WTC11 (cell line): Measurements from ENCODE around the gene CZIB. TPM values are rescaled to one million over a fixed set of nuclear protein-coding genes. Genes with fewer than 3 reads are reported as not detected.

Experiments
- ATAC-seq: fragments of 200-7000 bp; cut with Tn5 transposase; 2 replicates; pipeline ENCODE4 v1.10.0; 2021; ENCODE audit warnings: mild to moderate bottlenecking, moderate library complexity
- CTCF ChIA-PET: fragments of 300-600 bp; sonication (Branson Sonifier 250); formaldehyde crosslinking; loops from one replicate; lab custom pipeline; 2021; ENCODE audit warnings: antibody characterized with exemption; lab: Charles Lee
- POLR2A ChIA-PET: fragments of 350-600 bp; sonication (Branson Sonifier 250); formaldehyde crosslinking; loops from one replicate; lab custom pipeline; 2021; ENCODE audit warnings: antibody characterized with exemption; lab: Charles Lee
- DNase-seq: peaks from one replicate; pipeline ENCODE4 v3.0.0; 2021; ENCODE audit warnings: low spot score
- H3K27ac Mint-ChIP-seq: 2 replicates; pipeline ENCODE4 v1.8.0; 2021; ENCODE audit warnings: mixed read lengths
- H3K27me3 Mint-ChIP-seq: 2 replicates; pipeline ENCODE4 v1.8.0; 2021; ENCODE audit warnings: low read depth, mild to moderate bottlenecking, moderate library complexity, mixed read lengths
- H3K36me3 Mint-ChIP-seq: 2 replicates; pipeline ENCODE4 v1.8.0; 2021; ENCODE audit warnings: mixed read lengths
- H3K4me1 Mint-ChIP-seq: 2 replicates; pipeline ENCODE4 v1.8.0; 2022; ENCODE audit warnings: mixed read lengths
- H3K4me3 Mint-ChIP-seq: 2 replicates; pipeline ENCODE4 v1.8.0; 2021; ENCODE audit warnings: mild to moderate bottlenecking, moderate library complexity, mixed read lengths
- H3K9me3 Mint-ChIP-seq: 2 replicates; pipeline ENCODE4 v1.8.0; 2021; ENCODE audit warnings: mixed read lengths
- EMX1 ChIP-seq: fragments of 250-450 bp; sonication (Bioruptor Pico); IDR thresholded peaks from 2 replicates; pipeline ENCODE4 v1.8.0; 2021; ENCODE audit warnings: mild to moderate bottlenecking
- ETV6 ChIP-seq: sonication (generic); formaldehyde crosslinking; IDR thresholded peaks from 2 replicates; pipeline ENCODE4 v1.8.1; 2022; ENCODE audit warnings: mild to moderate bottlenecking, missing genetic modification reagents
- FOXK1 ChIP-seq: sonication (generic); formaldehyde crosslinking; IDR thresholded peaks from 2 replicates; pipeline ENCODE4 v1.8.0; 2022; ENCODE audit warnings: mild to moderate bottlenecking, moderate library complexity, missing genetic modification reagents
- FOXP1 ChIP-seq: sonication (generic); formaldehyde crosslinking; IDR thresholded peaks from 2 replicates; pipeline ENCODE4 v1.8.0; 2022; ENCODE audit warnings: missing genetic modification reagents, mild to moderate bottlenecking, moderate library complexity, borderline replicate concordance
- HMGA2 ChIP-seq: fragments of 250-450 bp; sonication (Bioruptor Pico); IDR thresholded peaks from 2 replicates; pipeline ENCODE4 v1.4.0; 2021; ENCODE audit warnings: mild to moderate bottlenecking, moderate library complexity
- IRF2 ChIP-seq: sonication (generic); formaldehyde crosslinking; IDR thresholded peaks from 2 replicates; pipeline ENCODE4 v1.8.0; 2022; ENCODE audit warnings: low read depth, missing genetic modification reagents, borderline replicate concordance
- KAT7 ChIP-seq: sonication (generic); formaldehyde crosslinking; IDR thresholded peaks from 2 replicates; pipeline ENCODE4 v1.8.1; 2023; ENCODE audit warnings: missing genetic modification reagents, mild to moderate bottlenecking, borderline replicate concordance
- NFATC4 ChIP-seq: fragments of 250-450 bp; sonication (Bioruptor Pico); IDR thresholded peaks from 2 replicates; pipeline ENCODE4 v1.9.0; 2021; ENCODE audit warnings: mild to moderate bottlenecking
- NR2C2 ChIP-seq: sonication (generic); formaldehyde crosslinking; IDR thresholded peaks from 2 replicates; pipeline ENCODE4 v1.8.0; 2022; ENCODE audit warnings: mild to moderate bottlenecking, missing genetic modification reagents
- NR3C1 ChIP-seq: sonication (generic); formaldehyde crosslinking; conservative IDR thresholded peaks from 2 replicates; pipeline ENCODE4 v1.8.1; 2023; ENCODE audit warnings: low read depth, mild to moderate bottlenecking, missing genetic modification reagents
- SOX15 ChIP-seq: fragments of 250-450 bp; sonication (Bioruptor Pico); IDR thresholded peaks from 2 replicates; pipeline ENCODE4 v1.9.0; 2021; ENCODE audit warnings: mild to moderate bottlenecking
- SP1 ChIP-seq: sonication (generic); formaldehyde crosslinking; conservative IDR thresholded peaks from 2 replicates; pipeline ENCODE4 v1.8.1; 2022; ENCODE audit warnings: missing genetic modification reagents
- TCF7 ChIP-seq: sonication (generic); formaldehyde crosslinking; IDR thresholded peaks from 2 replicates; pipeline ENCODE4 v1.8.0; 2022; ENCODE audit warnings: mild to moderate bottlenecking, low read depth, missing genetic modification reagents, moderate library complexity
- ZNF138 ChIP-seq: sonication (generic); formaldehyde crosslinking; conservative IDR thresholded peaks from 2 replicates; pipeline ENCODE4 v1.8.1; 2022; ENCODE audit warnings: mild to moderate bottlenecking, moderate library complexity, missing genetic modification reagents
- ZNF232 ChIP-seq: sonication (generic); formaldehyde crosslinking; IDR thresholded peaks from 2 replicates; pipeline ENCODE4 v1.8.0; 2022; ENCODE audit warnings: mild to moderate bottlenecking, missing genetic modification reagents
- ZNF317 ChIP-seq: sonication (generic); formaldehyde crosslinking; IDR thresholded peaks from 2 replicates; pipeline ENCODE4 v1.8.1; 2023; ENCODE audit warnings: low read depth, mild to moderate bottlenecking, moderate library complexity, missing genetic modification reagents, borderline replicate concordance
- ZNF416 ChIP-seq: fragments of 250-450 bp; sonication (Bioruptor Pico); IDR thresholded peaks from 2 replicates; pipeline ENCODE4 v1.9.0; 2021; ENCODE audit warnings: mild to moderate bottlenecking, inconsistent platforms
- total RNA-seq: library from RNA; stranded (reverse); gene quantifications from 3 replicates; pipeline ENCODE4 v1.2.3, GENCODE V29; 2021
- TF ChIP-seq, protein P1 (sequence below): sonication (generic); formaldehyde crosslinking; conservative IDR thresholded peaks from 2 replicates; pipeline ENCODE4 v1.8.1; 2023; ENCODE audit warnings: mild to moderate bottlenecking, low read depth, missing genetic modification reagents, moderate library complexity
- TF ChIP-seq, protein P2 (sequence below): sonication (generic); formaldehyde crosslinking; IDR thresholded peaks from 2 replicates; pipeline ENCODE4 v1.8.0; 2022; ENCODE audit warnings: mild to moderate bottlenecking, missing genetic modification reagents
- TF ChIP-seq, protein P3 (sequence below): sonication (generic); formaldehyde crosslinking; IDR thresholded peaks from 2 replicates; pipeline ENCODE4 v1.8.0; 2022; ENCODE audit warnings: missing genetic modification reagents
- TF ChIP-seq, protein P4 (sequence below): sonication (generic); formaldehyde crosslinking; IDR thresholded peaks from 2 replicates; pipeline ENCODE4 v1.8.1; 2023; ENCODE audit warnings: mild to moderate bottlenecking, missing genetic modification reagents
- TF ChIP-seq, protein P5 (sequence below): sonication (generic); formaldehyde crosslinking; IDR thresholded peaks from 2 replicates; pipeline ENCODE4 v1.8.1; 2022; ENCODE audit warnings: mild to moderate bottlenecking, moderate library complexity, missing genetic modification reagents
- TF ChIP-seq, protein P6 (sequence below): fragments of 250-450 bp; sonication (Bioruptor Pico); IDR thresholded peaks from 2 replicates; pipeline ENCODE4 v1.8.0; 2021; ENCODE audit warnings: mild to moderate bottlenecking

CZIB gene
- total RNA-seq, 1 experiment from 2014 or later, result 41.6 TPM

DNA sequence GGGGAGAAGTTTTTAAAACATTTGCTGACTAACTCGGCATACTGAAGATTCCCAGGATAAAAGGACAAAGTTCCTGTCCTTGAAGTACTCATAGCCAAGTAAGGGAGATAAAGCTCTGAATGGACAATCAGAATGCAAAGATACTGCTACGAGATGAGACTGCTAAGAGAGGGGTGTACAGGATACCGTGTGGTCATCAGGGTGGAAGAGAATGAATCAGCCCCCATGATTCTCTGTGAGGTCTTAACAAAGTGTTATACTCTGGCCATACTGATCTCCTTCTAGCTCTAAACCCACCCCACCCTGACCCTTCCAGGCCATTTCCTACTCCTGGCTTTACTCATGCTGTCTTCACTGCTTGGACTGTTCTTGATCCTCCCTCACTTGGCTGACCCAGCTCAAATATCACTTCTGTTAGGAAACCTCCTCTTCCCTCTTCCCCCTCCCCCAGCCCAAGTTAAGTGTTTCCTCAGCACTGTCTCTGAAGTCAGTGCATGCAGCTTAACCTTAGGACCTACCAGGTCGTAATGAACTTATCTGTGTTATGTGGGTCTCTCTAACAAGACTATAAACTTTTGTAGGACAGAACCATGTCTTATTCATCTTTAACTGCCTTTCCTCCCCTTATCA, 33.7 kb upstream of the CZIB start (continued):
- TF ChIP-seq NR2C2, result no peak
- TF ChIP-seq, protein P1, sequence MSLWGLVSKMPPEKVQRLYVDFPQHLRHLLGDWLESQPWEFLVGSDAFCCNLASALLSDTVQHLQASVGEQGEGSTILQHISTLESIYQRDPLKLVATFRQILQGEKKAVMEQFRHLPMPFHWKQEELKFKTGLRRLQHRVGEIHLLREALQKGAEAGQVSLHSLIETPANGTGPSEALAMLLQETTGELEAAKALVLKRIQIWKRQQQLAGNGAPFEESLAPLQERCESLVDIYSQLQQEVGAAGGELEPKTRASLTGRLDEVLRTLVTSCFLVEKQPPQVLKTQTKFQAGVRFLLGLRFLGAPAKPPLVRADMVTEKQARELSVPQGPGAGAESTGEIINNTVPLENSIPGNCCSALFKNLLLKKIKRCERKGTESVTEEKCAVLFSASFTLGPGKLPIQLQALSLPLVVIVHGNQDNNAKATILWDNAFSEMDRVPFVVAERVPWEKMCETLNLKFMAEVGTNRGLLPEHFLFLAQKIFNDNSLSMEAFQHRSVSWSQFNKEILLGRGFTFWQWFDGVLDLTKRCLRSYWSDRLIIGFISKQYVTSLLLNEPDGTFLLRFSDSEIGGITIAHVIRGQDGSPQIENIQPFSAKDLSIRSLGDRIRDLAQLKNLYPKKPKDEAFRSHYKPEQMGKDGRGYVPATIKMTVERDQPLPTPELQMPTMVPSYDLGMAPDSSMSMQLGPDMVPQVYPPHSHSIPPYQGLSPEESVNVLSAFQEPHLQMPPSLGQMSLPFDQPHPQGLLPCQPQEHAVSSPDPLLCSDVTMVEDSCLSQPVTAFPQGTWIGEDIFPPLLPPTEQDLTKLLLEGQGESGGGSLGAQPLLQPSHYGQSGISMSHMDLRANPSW, result no peak
- TF ChIP-seq IRF2 (CRISPR knock-in tag), result no peak
- no peak for TF ChIP-seq ETV6 (CRISPR knock-in tag)
- TF ChIP-seq SOX15, result no peak
- TF ChIP-seq, protein P2, sequence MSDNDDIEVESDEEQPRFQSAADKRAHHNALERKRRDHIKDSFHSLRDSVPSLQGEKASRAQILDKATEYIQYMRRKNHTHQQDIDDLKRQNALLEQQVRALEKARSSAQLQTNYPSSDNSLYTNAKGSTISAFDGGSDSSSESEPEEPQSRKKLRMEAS (CRISPR knock-in tag), result no peak
- no peak for TF ChIP-seq HMGA2 (CRISPR knock-in tag)

DNA sequence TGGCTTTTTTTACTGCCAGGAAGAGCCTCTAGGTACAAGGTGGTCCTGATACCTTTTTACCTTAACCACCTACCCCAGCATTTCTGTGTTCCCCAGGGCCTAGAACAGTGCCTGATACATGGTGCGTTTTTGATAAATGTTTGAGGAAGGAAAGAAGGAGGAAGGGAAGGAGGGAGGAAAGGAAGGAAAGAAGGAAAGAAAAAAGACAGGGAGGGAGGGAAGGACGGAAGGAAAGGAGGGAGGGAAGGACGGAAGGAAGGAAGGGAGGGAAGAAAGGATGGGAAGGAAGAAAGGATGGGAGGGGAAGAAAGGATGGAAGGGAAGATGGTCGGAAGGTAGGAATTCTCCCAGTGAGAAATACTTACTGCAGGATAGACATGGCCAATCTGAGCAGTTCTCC, 29.9 kb upstream of the CZIB start:
- Mint-ChIP-seq H3K36me3 (peaks cover 73% of the 10 kb centered on the region), H3K4me3 (no peak overlapping the region), H3K9me3 (no peaks in the 10 kb centered on the region), H3K4me1 (no peaks in the 10 kb centered on the region)
- no peak for ATAC-seq
- POLR2A ChIA-PET, result no interaction called here
- no peak for TF ChIP-seq SP1
- TF ChIP-seq, protein P1, result no peak
- TF ChIP-seq, protein P3, sequence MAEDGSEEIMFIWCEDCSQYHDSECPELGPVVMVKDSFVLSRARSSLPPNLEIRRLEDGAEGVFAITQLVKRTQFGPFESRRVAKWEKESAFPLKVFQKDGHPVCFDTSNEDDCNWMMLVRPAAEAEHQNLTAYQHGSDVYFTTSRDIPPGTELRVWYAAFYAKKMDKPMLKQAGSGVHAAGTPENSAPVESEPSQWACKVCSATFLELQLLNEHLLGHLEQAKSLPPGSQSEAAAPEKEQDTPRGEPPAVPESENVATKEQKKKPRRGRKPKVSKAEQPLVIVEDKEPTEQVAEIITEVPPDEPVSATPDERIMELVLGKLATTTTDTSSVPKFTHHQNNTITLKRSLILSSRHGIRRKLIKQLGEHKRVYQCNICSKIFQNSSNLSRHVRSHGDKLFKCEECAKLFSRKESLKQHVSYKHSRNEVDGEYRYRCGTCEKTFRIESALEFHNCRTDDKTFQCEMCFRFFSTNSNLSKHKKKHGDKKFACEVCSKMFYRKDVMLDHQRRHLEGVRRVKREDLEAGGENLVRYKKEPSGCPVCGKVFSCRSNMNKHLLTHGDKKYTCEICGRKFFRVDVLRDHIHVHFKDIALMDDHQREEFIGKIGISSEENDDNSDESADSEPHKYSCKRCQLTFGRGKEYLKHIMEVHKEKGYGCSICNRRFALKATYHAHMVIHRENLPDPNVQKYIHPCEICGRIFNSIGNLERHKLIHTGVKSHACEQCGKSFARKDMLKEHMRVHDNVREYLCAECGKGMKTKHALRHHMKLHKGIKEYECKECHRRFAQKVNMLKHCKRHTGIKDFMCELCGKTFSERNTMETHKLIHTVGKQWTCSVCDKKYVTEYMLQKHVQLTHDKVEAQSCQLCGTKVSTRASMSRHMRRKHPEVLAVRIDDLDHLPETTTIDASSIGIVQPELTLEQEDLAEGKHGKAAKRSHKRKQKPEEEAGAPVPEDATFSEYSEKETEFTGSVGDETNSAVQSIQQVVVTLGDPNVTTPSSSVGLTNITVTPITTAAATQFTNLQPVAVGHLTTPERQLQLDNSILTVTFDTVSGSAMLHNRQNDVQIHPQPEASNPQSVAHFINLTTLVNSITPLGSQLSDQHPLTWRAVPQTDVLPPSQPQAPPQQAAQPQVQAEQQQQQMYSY, result no peak
- no peak for TF ChIP-seq ZNF317 (CRISPR knock-in tag)
- no peak for TF ChIP-seq EMX1 (CRISPR knock-in tag)
- TF ChIP-seq, protein P4, sequence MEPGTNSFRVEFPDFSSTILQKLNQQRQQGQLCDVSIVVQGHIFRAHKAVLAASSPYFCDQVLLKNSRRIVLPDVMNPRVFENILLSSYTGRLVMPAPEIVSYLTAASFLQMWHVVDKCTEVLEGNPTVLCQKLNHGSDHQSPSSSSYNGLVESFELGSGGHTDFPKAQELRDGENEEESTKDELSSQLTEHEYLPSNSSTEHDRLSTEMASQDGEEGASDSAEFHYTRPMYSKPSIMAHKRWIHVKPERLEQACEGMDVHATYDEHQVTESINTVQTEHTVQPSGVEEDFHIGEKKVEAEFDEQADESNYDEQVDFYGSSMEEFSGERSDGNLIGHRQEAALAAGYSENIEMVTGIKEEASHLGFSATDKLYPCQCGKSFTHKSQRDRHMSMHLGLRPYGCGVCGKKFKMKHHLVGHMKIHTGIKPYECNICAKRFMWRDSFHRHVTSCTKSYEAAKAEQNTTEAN (CRISPR knock-in tag), result no peak
- TF ChIP-seq, protein P5, sequence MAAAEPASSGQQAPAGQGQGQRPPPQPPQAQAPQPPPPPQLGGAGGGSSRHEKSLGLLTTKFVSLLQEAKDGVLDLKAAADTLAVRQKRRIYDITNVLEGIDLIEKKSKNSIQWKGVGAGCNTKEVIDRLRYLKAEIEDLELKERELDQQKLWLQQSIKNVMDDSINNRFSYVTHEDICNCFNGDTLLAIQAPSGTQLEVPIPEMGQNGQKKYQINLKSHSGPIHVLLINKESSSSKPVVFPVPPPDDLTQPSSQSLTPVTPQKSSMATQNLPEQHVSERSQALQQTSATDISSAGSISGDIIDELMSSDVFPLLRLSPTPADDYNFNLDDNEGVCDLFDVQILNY, result no peak
- TF ChIP-seq ZNF416 (CRISPR knock-in tag), result no peak
- no peak for TF ChIP-seq NR3C1 (CRISPR knock-in tag)
- TF ChIP-seq, protein P6, sequence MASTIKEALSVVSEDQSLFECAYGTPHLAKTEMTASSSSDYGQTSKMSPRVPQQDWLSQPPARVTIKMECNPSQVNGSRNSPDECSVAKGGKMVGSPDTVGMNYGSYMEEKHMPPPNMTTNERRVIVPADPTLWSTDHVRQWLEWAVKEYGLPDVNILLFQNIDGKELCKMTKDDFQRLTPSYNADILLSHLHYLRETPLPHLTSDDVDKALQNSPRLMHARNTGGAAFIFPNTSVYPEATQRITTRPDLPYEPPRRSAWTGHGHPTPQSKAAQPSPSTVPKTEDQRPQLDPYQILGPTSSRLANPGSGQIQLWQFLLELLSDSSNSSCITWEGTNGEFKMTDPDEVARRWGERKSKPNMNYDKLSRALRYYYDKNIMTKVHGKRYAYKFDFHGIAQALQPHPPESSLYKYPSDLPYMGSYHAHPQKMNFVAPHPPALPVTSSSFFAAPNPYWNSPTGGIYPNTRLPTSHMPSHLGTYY (CRISPR knock-in tag), result no peak
- no peak for TF ChIP-seq NFATC4
- TF ChIP-seq KAT7, result no peak
- TF ChIP-seq TCF7 (CRISPR knock-in tag), result no peak
- TF ChIP-seq ZNF138 (CRISPR knock-in tag), result no peak
- no peak for TF ChIP-seq FOXK1
- no peak for TF ChIP-seq ZNF232 (CRISPR knock-in tag)
- no peak for TF ChIP-seq ETV6 (CRISPR knock-in tag)
- no peak for TF ChIP-seq FOXP1 (CRISPR knock-in tag)
- TF ChIP-seq, all 79 proteins: peak for 0
- DNase-seq, result no peak
- CTCF ChIA-PET, result no interaction called here
- no peak overlapping the region for H3K27ac Mint-ChIP-seq
- no peaks in the 10 kb centered on the region for H3K27me3 Mint-ChIP-seq
